ENCODE results near the gene IGSF6. TPM values are rescaled to one million over a fixed set of nuclear protein-coding genes. Genes with fewer than 3 reads are reported as not detected.

The IGSF6 gene
- total and polyA plus RNA-seq, 2 of the 13 experiments (the other 11 are each of a cell fraction or from before 2014, with no cell fraction given): not detected

GRCh38 chr16:21647562-21648164 lies 4.7 kb downstream of the IGSF6 start (continued):
- TF ChIP-seq THRA (CRISPR knock-in tag; IDR thresholded peaks at IDR 0.05; ENCODE audit: borderline replicate concordance): peak; percentile 72; the same call in 1 of the 2 replicates
- TF ChIP-seq ZFP90 (CRISPR knock-in tag; IDR thresholded peaks at IDR 0.05; ENCODE audit: borderline replicate concordance): no peak
- TF ChIP-seq ZNF460 (CRISPR knock-in tag; IDR thresholded peaks at IDR 0.05; ENCODE audit: borderline replicate concordance): no peak
- peak; percentile 39; the same call in 1 of the 2 replicates for TF ChIP-seq ZNF350 (CRISPR knock-in tag; IDR thresholded peaks at IDR 0.05; ENCODE audit: borderline replicate concordance, low read depth)
- TF ChIP-seq MTERF4 (CRISPR knock-in tag; IDR thresholded peaks at IDR 0.05): no peak
- TF ChIP-seq HNF4A (CRISPR knock-in tag; IDR thresholded peaks at IDR 0.05): peak; percentile 42
- no peak for TF ChIP-seq PRDM15 (CRISPR knock-in tag; IDR thresholded peaks at IDR 0.05)
- TF ChIP-seq ZNF367 (CRISPR knock-in tag; IDR thresholded peaks at IDR 0.05; ENCODE audit: borderline replicate concordance): no peak
- TF ChIP-seq ZNF563 (CRISPR knock-in tag; IDR thresholded peaks at IDR 0.05): no peak
- TF ChIP-seq MXD4 (CRISPR knock-in tag; IDR thresholded peaks at IDR 0.05): no peak
- no peak for TF ChIP-seq CENPT (CRISPR knock-in tag; IDR thresholded peaks at IDR 0.05; ENCODE audit: low read depth)
- TF ChIP-seq FOXO1 (CRISPR knock-in tag; IDR thresholded peaks at IDR 0.05): no peak
- TF ChIP-seq ATF7-NPFF (CRISPR knock-in tag; IDR thresholded peaks at IDR 0.05; ENCODE audit: low read depth): no peak
- TF ChIP-seq SIX1 (CRISPR knock-in tag; IDR thresholded peaks at IDR 0.05; ENCODE audit: borderline replicate concordance): no peak
- TF ChIP-seq KMT2B (CRISPR knock-in tag; IDR thresholded peaks at IDR 0.05): no peak
- TF ChIP-seq ZNF576 (CRISPR knock-in tag; IDR thresholded peaks at IDR 0.05): no peak
- TF ChIP-seq ZMYM2 (CRISPR knock-in tag; IDR thresholded peaks at IDR 0.05): no peak
- TF ChIP-seq NFYC (CRISPR knock-in tag; IDR thresholded peaks at IDR 0.05): no peak
- no peak for TF ChIP-seq SRSF1 (optimal IDR thresholded peaks at IDR 0.05; ENCODE audit: low read depth, low read length)
- no peak for TF ChIP-seq DNMT1 (CRISPR knock-in tag; IDR thresholded peaks at IDR 0.05)
- TF ChIP-seq ZNF781 (CRISPR knock-in tag; IDR thresholded peaks at IDR 0.05; ENCODE audit: borderline replicate concordance, not compliant biosample characterization): no peak
- peak; percentile 21; the same call in 1 of the 2 replicates for TF ChIP-seq MED1 (CRISPR knock-in tag; IDR thresholded peaks at IDR 0.05)
- TF ChIP-seq HDAC1 (CRISPR knock-in tag; IDR thresholded peaks at IDR 0.05): no peak
- TF ChIP-seq NCOR1 (IDR thresholded peaks at IDR 0.05; ENCODE audit: borderline replicate concordance, low read length): no peak
- no peak for TF ChIP-seq ZNF782 (CRISPR knock-in tag; IDR thresholded peaks at IDR 0.05; ENCODE audit: borderline replicate concordance)
